22Rv1 (cell line): ENCODE measurements around the gene GALNT17.

Experiments used
- ZFX ChIP-seq: fragments of 450-650 bp; IDR thresholded peaks from 2 replicates; pipeline ENCODE4 v1.6.1; 2017; ENCODE audit warnings: antibody characterized with exemption, borderline replicate concordance
- TF ChIP-seq, protein P1 (sequence below): fragments of 450-650 bp; IDR thresholded peaks from 2 replicates; pipeline ENCODE4 v1.5.1; 2017; ENCODE audit warnings: mild to moderate bottlenecking

DNA sequence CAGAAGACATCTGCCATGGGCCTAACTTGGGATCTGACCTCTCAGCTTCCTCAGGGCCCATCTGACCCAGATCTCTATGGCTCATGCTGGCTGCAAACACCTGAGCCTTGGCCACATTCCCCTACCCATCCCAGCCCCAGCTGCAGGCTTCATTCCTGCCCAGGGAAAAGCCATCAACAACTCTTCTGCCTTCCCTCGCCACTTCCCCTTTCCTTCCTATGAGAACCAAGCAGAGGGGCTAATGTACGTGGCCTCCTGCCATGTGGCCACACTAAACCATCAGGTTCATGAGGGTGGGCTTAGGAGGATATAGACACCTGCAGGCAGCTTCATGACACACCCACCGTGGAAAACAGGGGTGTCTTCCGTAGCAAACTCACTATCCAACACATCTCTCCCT lies 312.2 kb downstream of the GALNT17 start:
- TF ChIP-seq, protein P1, sequence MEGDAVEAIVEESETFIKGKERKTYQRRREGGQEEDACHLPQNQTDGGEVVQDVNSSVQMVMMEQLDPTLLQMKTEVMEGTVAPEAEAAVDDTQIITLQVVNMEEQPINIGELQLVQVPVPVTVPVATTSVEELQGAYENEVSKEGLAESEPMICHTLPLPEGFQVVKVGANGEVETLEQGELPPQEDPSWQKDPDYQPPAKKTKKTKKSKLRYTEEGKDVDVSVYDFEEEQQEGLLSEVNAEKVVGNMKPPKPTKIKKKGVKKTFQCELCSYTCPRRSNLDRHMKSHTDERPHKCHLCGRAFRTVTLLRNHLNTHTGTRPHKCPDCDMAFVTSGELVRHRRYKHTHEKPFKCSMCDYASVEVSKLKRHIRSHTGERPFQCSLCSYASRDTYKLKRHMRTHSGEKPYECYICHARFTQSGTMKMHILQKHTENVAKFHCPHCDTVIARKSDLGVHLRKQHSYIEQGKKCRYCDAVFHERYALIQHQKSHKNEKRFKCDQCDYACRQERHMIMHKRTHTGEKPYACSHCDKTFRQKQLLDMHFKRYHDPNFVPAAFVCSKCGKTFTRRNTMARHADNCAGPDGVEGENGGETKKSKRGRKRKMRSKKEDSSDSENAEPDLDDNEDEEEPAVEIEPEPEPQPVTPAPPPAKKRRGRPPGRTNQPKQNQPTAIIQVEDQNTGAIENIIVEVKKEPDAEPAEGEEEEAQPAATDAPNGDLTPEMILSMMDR = no peak
- TF ChIP-seq ZFX = no peak
